ENCODE results near the gene ATP4B. TPM values are rescaled to one million over a fixed set of nuclear protein-coding genes. Genes with fewer than 3 reads are reported as not detected.
A peak's percentile ranks its signal among the peaks of the same experiment; 100 is the strongest.

ATP4B gene
- not detected for total RNA-seq
- polyA plus RNA-seq, result not detected

DNA sequence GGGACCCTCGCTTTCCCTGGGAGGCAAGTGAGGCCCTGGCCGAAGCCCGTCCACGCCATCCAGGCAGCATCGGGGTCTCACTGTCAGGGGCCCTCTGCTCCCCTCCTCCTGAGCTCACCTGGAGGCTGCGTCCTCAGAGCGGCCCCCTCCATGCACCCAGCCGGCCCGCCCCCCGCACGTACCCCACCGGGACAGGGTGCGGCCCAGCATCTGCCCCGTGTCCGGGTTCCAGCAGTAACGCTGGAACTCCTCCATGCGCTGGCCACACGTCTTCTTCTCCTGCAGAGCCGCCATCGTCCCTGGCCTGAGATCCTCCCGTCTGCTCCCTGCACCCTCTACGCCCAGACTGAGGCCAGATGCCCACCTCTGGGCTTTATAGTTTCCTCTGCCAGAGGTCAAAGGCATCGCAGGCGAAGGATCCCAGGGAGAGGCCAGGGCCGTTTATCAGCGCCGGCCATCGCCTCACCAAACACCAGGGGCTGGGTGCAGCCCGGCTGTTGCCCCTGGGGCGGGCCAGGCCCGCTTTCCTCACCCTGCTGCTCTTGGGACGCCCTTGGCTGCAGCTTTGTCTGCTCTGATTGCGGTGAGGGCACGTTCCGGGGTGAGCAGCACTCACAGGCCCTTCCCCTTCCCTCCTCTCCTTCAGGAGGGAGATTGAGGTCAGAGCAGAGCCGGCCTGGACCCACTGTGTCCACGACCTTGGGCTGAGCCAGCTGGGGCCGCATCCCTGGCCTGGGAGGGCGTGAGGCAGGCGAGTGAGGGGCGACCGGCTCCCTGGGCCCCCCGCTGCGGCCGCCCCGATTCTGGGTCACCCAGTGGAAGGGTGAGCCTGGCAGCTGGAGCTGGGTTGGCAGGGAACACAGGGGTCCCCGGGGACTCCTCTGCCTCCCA, at the start of gene ATP4B:
Gene ATP4B (minus strand): TSS at position 348 of the 891 bp plus-strand sequence. CDS start 54 bp downstream, at position 294.
- Mint-ChIP-seq H3K4me1 (no peaks in the 10 kb centered on the region), H3K27ac (no peak within 1 kb of the TSS), H3K9me3 (peaks cover 2 to 15% (median 9%) of the 10 kb centered on the region in 7 donors), H3K4me3 (no peak within 1 kb of the TSS), H3K36me3 (no peaks in the 10 kb centered on the region), H3K27me3 (peaks cover 10% of the 10 kb centered on the region)
- Histone ChIP-seq H3K27me3 (ENCODE audit: control insufficient read depth, insufficient read depth, low read length) (no peaks in the 10 kb centered on the region), H3K4me1 (ENCODE audit: control insufficient read depth, insufficient read depth, low read length, poor library complexity, severe bottlenecking) (no peaks in the 10 kb centered on the region), H3K36me3 (ENCODE audit: control insufficient read depth, insufficient read depth, low read length) (no peaks in the 10 kb centered on the region), H3K9me3 (ENCODE audit: control insufficient read depth in 2 of 2, low read length in 2 of 2) (peaks cover 6 to 7% of the 10 kb centered on the region in 2 experiments), H3K4me3 (ENCODE audit: low read depth, low read length) (no peak within 1 kb of the TSS), H3K27ac (ENCODE audit: insufficient read depth, low read length, poor library complexity, severe bottlenecking) (no peak within 1 kb of the TSS)
- DNase-seq, result no peak
- ATAC-seq (ENCODE audit: low read depth in 2 of 2), result no peak

DNA sequence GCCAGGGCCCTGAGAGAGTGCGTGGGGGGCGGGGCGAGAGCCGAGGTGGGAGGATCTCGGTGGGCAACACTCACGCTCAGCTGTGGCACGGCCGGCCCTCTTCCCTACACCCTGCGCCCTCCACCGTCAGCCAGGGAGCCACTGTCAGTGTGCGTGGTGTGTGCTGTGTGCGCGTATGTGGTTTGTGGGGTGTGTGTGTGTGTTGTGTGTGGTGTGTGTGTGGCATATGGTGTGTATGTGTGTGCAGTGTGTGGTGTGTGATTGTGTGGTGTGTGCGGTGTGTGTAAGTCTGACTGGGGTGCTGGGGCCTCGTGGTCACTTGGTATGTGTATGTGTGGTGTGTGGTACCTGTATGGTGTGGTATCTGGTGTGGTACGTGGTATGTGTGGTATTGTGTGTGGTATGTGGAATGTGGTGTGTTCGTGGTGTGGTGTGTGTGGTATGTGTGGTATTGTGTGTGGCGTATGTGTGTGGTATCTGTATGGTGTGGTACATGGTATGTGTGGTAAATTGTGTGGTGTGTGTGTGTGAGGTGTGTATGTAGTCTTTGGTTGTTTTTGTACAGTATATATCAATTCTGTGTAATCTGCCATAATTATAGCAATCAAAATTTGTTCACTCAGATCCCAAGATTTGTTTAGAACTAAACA, 14.1 kb upstream of the ATP4B start:
- ATAC-seq (ENCODE audit: low read depth in 2 of 2) (no peak), DNase-seq (no peak)
- Mint-ChIP-seq H3K4me1 (peaks cover 0 to 6% (median 3%) of the 10 kb centered on the region in 4 donors), H3K9me3 (peaks cover 0 to 2% (median 0%) of the 10 kb centered on the region in 7 donors), H3K27ac (peak overlapping the region in 2 of 3 donors; percentile 34 to 84), H3K27me3 (no peaks in the 10 kb centered on the region), H3K36me3 (no peaks in the 10 kb centered on the region), H3K4me3 (peak overlapping the region in 2 of 4 donors; percentile 8 to 76)
- Histone ChIP-seq H3K27ac (ENCODE audit: insufficient read depth, low read length, poor library complexity, severe bottlenecking) (no peak overlapping the region), H3K27me3 (ENCODE audit: control insufficient read depth, insufficient read depth, low read length) (no peaks in the 10 kb centered on the region), H3K4me3 (ENCODE audit: low read depth, low read length) (no peak overlapping the region), H3K9me3 (ENCODE audit: control insufficient read depth in 2 of 2, low read length in 2 of 2) (no peaks in the 10 kb centered on the region), H3K4me1 (ENCODE audit: control insufficient read depth, insufficient read depth, low read length, poor library complexity, severe bottlenecking) (no peaks in the 10 kb centered on the region), H3K36me3 (ENCODE audit: control insufficient read depth, insufficient read depth, low read length) (no peaks in the 10 kb centered on the region)

- Histone ChIP-seq H3K27ac (ENCODE audit: insufficient read depth, low read length, poor library complexity, severe bottlenecking) (no peak overlapping the region), H3K36me3 (ENCODE audit: control insufficient read depth, insufficient read depth, low read length) (no peaks in the 10 kb centered on the region), H3K4me1 (ENCODE audit: control insufficient read depth, insufficient read depth, low read length, poor library complexity, severe bottlenecking) (no peaks in the 10 kb centered on the region), H3K4me3 (ENCODE audit: low read depth, low read length) (no peak overlapping the region), H3K27me3 (ENCODE audit: control insufficient read depth, insufficient read depth, low read length) (no peaks in the 10 kb centered on the region), H3K9me3 (ENCODE audit: control insufficient read depth in 2 of 2, low read length in 2 of 2) (no peaks in the 10 kb centered on the region)
- peaks cover 0 to 6% (median 3%) of the 10 kb centered on the region in 4 donors for H3K4me1 Mint-ChIP-seq
- H3K9me3 Mint-ChIP-seq, result peaks cover 0 to 2% (median 0%) of the 10 kb centered on the region in 7 donors
- no peak for ATAC-seq (ENCODE audit: low read depth in 2 of 2)
- H3K4me3 Mint-ChIP-seq, result no peak overlapping the region
- no peak overlapping the region for H3K27ac Mint-ChIP-seq
- no peaks in the 10 kb centered on the region for H3K36me3 Mint-ChIP-seq
- H3K27me3 Mint-ChIP-seq, result no peaks in the 10 kb centered on the region
- DNase-seq, result no peak
These were observed 13.3 kb upstream of the ATP4B start for GRCh38 chr13:113671066-113672001.

GRCh38 chr13:113670541-113670940, 12.5 kb upstream of the ATP4B start:
- H3K27me3 Mint-ChIP-seq, result no peaks in the 10 kb centered on the region
- H3K27me3 ChIP-seq (ENCODE audit: control insufficient read depth, insufficient read depth, low read length), result no peaks in the 10 kb centered on the region
- peaks cover 0 to 6% (median 3%) of the 10 kb centered on the region in 4 donors for H3K4me1 Mint-ChIP-seq
- H3K27ac ChIP-seq (ENCODE audit: insufficient read depth, low read length, poor library complexity, severe bottlenecking), result no peak overlapping the region
- peaks cover 0 to 2% (median 0%) of the 10 kb centered on the region in 7 donors for H3K9me3 Mint-ChIP-seq
- H3K36me3 ChIP-seq (ENCODE audit: control insufficient read depth, insufficient read depth, low read length), result no peaks in the 10 kb centered on the region
- DNase-seq (no peak), ATAC-seq (ENCODE audit: low read depth in 2 of 2) (no peak)
- no peaks in the 10 kb centered on the region for H3K36me3 Mint-ChIP-seq
- H3K4me1 ChIP-seq (ENCODE audit: control insufficient read depth, insufficient read depth, low read length, poor library complexity, severe bottlenecking), result no peaks in the 10 kb centered on the region
- H3K27ac Mint-ChIP-seq, result no peak overlapping the region
- H3K4me3 ChIP-seq (ENCODE audit: low read depth, low read length), result no peak overlapping the region
- no peaks in the 10 kb centered on the region for H3K9me3 ChIP-seq (ENCODE audit: control insufficient read depth in 2 of 2, low read length in 2 of 2)
- no peak overlapping the region for H3K4me3 Mint-ChIP-seq

GRCh38 chr13:113669755-113670341, 11.8 kb upstream of the ATP4B start:
- ATAC-seq (ENCODE audit: low read depth in 2 of 2), result no peak
- H3K9me3 ChIP-seq (ENCODE audit: control insufficient read depth in 2 of 2, low read length in 2 of 2), result no peaks in the 10 kb centered on the region
- DNase-seq, result no peak
- H3K4me1 Mint-ChIP-seq, result peaks cover 0 to 6% (median 3%) of the 10 kb centered on the region in 4 donors
- H3K4me3 Mint-ChIP-seq, result no peak overlapping the region
- no peaks in the 10 kb centered on the region for H3K4me1 ChIP-seq (ENCODE audit: control insufficient read depth, insufficient read depth, low read length, poor library complexity, severe bottlenecking)
- H3K4me3 ChIP-seq (ENCODE audit: low read depth, low read length), result no peak overlapping the region
- H3K36me3 ChIP-seq (ENCODE audit: control insufficient read depth, insufficient read depth, low read length), result no peaks in the 10 kb centered on the region
- H3K27ac ChIP-seq (ENCODE audit: insufficient read depth, low read length, poor library complexity, severe bottlenecking), result no peak overlapping the region
- H3K27me3 Mint-ChIP-seq, result no peaks in the 10 kb centered on the region
- no peaks in the 10 kb centered on the region for H3K36me3 Mint-ChIP-seq
- no peaks in the 10 kb centered on the region for H3K27me3 ChIP-seq (ENCODE audit: control insufficient read depth, insufficient read depth, low read length)
- H3K27ac Mint-ChIP-seq, result no peak overlapping the region
- peaks cover 0 to 2% (median 0%) of the 10 kb centered on the region in 7 donors for H3K9me3 Mint-ChIP-seq

DNA sequence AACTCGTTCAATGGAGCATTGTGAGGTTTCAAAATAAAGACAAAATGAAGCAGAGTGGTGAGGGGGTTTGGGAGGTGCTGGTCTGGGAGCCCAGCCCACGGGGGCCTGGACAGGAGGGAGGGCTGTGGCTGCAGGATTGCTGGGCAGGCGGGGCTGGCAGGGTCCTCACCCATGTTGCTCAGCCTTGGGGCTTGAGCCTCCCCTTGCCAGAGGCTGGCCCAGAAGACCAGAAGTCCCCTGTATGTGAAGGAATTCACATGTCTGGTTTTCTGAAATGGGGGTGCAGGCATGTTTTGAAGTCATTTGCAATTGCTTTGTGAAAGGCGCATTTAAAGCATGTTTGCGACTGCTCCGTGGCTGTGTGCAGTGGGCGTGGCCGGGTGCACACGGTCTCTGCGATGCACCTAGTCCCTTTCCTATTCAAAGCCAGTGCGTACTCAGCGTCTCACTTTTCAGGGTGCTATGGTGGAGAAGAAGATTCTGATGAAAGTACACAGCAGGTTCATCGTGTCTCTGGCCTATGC, 11.3 kb upstream of the ATP4B start:
- ATAC-seq (ENCODE audit: low read depth in 2 of 2), result no peak
- no peak overlapping the region for H3K4me3 Mint-ChIP-seq

More for the DNA sequence above, 11.3 kb upstream of the ATP4B start:
- peaks cover 0 to 6% (median 3%) of the 10 kb centered on the region in 4 donors for H3K4me1 Mint-ChIP-seq
- H3K36me3 Mint-ChIP-seq, result no peaks in the 10 kb centered on the region
- no peaks in the 10 kb centered on the region for H3K9me3 ChIP-seq (ENCODE audit: control insufficient read depth in 2 of 2, low read length in 2 of 2)
- no peaks in the 10 kb centered on the region for H3K4me1 ChIP-seq (ENCODE audit: control insufficient read depth, insufficient read depth, low read length, poor library complexity, severe bottlenecking)
- H3K27me3 Mint-ChIP-seq, result no peaks in the 10 kb centered on the region
- DNase-seq, result no peak
- H3K9me3 Mint-ChIP-seq, result peaks cover 0 to 2% (median 0%) of the 10 kb centered on the region in 7 donors
- H3K27ac Mint-ChIP-seq, result peak overlapping the region in 1 of 3 donors; percentile 69
- no peaks in the 10 kb centered on the region for H3K36me3 ChIP-seq (ENCODE audit: control insufficient read depth, insufficient read depth, low read length)
- no peaks in the 10 kb centered on the region for H3K27me3 ChIP-seq (ENCODE audit: control insufficient read depth, insufficient read depth, low read length)
- no peak overlapping the region for H3K4me3 ChIP-seq (ENCODE audit: low read depth, low read length)
- H3K27ac ChIP-seq (ENCODE audit: insufficient read depth, low read length, poor library complexity, severe bottlenecking), result no peak overlapping the region

Data from CD4-positive, CD25-positive, alpha-beta regulatory T cell (primary cell).